Ovary (tissue), 3 donors: ENCODE results near the gene INPPL1.

Experiments used
- POLR2A ChIP-seq: fragments of 450-650 bp; IDR thresholded peaks from one replicate; pipeline ENCODE4 v1.6.1; 2017; ENCODE audit warnings: antibody characterized with exemption, mild to moderate bottlenecking, moderate library complexity
- TF ChIP-seq, protein P1 (sequence below), 3 donors: fragments of 450-650 bp in 2 of 3; fragments of 200-600 bp in 1 of 3; IDR thresholded peaks; one replicate each; pipeline versions ENCODE4 v1.5.1 to v1.8.0; 2016 to 2022; ENCODE audit warnings: antibody characterized with exemption in 3 of 3, mild to moderate bottlenecking in 1 of 3
- donor health status: DM: no; HTN: no; CAD: no.

DNA sequence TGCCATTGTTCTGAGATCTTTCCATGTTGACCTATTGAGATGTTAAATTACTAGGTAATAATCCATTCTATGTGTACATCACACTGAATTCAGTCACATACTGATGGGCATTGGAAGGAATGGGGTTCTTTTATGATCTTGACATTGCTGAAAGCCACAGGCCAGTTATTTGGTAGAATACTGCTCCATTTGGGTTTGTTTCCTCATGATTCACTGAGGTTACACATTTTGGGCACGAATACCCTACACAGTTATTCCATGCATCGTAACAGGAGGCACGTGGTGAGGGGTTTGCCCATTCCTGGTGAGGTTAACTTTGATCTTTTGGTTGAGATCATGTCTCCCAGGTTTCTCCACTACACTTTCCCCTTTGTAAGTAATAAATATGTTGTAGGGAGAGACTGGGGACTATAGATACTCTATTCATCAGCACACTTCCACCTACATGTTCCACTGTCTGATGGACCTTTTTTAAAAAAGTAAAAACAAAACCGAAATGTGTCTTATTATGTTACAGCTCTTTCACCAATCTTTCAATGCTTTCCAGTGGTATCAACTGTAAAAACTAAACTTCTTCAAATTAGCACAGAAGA, 44.7 kb upstream of the INPPL1 start:
- TF ChIP-seq, protein P1, sequence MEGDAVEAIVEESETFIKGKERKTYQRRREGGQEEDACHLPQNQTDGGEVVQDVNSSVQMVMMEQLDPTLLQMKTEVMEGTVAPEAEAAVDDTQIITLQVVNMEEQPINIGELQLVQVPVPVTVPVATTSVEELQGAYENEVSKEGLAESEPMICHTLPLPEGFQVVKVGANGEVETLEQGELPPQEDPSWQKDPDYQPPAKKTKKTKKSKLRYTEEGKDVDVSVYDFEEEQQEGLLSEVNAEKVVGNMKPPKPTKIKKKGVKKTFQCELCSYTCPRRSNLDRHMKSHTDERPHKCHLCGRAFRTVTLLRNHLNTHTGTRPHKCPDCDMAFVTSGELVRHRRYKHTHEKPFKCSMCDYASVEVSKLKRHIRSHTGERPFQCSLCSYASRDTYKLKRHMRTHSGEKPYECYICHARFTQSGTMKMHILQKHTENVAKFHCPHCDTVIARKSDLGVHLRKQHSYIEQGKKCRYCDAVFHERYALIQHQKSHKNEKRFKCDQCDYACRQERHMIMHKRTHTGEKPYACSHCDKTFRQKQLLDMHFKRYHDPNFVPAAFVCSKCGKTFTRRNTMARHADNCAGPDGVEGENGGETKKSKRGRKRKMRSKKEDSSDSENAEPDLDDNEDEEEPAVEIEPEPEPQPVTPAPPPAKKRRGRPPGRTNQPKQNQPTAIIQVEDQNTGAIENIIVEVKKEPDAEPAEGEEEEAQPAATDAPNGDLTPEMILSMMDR (IDR thresholded peaks at IDR 0.05), result no peak
- no peak for TF ChIP-seq POLR2A
